SU-DHL-6 (cell line): Measurements from ENCODE around the gene TBCA.

Source experiments
- EZH2phosphoT487 ChIP-seq: fragments of 200-600 bp; sonication (generic), shearing (Covaris generic); conservative IDR thresholded peaks from 2 replicates; pipeline ENCODE4 v1.6.1; 2018; ENCODE audit warnings: mild to moderate bottlenecking, antibody characterized with exemption, low read length, moderate library complexity, mixed read lengths
- TF ChIP-seq, protein P1 (sequence below): fragments of 200-600 bp; sonication (generic); IDR thresholded peaks from one replicate; pipeline ENCODE4 v1.5.1; 2017; ENCODE audit warnings: antibody characterized with exemption, mild to moderate bottlenecking, low read length, moderate library complexity; ENCODE audit not compliant: insufficient read depth, poor library complexity, severe bottlenecking

DNA sequence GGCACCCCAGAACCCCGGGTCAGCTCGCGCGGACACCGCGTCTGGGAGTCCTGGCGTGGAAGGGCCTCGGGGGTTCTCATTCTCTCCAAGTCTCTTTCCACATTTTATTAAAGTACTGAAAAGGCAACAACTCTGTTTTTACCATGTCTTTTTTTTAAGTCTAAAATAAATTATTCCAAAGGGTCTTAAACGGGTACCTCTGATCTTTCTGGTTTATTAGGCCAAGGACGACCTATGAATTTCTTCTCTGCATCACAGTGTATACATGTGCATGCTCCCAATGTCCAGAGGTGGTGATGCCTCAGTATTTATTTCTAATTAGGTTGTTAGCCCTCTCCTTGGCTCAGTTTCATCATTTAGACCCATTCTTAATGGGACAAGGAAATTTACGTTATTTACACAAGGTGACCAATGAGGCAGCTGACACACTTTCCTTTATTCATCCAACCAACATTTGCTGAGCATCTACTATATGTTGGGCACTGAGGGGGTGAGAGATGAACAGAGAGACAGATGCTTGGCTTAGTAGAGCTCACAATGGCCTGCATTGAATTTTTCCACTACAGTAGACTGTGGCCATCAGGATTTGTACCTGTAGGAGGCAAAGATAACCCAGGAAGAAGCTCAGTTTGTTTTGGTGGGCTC, 130.0 kb downstream of the TBCA start:
- TF ChIP-seq, protein P1, sequence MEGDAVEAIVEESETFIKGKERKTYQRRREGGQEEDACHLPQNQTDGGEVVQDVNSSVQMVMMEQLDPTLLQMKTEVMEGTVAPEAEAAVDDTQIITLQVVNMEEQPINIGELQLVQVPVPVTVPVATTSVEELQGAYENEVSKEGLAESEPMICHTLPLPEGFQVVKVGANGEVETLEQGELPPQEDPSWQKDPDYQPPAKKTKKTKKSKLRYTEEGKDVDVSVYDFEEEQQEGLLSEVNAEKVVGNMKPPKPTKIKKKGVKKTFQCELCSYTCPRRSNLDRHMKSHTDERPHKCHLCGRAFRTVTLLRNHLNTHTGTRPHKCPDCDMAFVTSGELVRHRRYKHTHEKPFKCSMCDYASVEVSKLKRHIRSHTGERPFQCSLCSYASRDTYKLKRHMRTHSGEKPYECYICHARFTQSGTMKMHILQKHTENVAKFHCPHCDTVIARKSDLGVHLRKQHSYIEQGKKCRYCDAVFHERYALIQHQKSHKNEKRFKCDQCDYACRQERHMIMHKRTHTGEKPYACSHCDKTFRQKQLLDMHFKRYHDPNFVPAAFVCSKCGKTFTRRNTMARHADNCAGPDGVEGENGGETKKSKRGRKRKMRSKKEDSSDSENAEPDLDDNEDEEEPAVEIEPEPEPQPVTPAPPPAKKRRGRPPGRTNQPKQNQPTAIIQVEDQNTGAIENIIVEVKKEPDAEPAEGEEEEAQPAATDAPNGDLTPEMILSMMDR, result no peak
- TF ChIP-seq EZH2phosphoT487, result no peak
